Measurements from ENCODE around the gene CNTRL. TPM values are rescaled to one million over a fixed set of nuclear protein-coding genes. Genes with fewer than 3 reads are reported as not detected.
A peak's percentile ranks its signal among the peaks of the same experiment; 100 is the strongest.

Gene CNTRL
- total RNA-seq, 1 donor from 2014 or later: 26.3 TPM

DNA sequence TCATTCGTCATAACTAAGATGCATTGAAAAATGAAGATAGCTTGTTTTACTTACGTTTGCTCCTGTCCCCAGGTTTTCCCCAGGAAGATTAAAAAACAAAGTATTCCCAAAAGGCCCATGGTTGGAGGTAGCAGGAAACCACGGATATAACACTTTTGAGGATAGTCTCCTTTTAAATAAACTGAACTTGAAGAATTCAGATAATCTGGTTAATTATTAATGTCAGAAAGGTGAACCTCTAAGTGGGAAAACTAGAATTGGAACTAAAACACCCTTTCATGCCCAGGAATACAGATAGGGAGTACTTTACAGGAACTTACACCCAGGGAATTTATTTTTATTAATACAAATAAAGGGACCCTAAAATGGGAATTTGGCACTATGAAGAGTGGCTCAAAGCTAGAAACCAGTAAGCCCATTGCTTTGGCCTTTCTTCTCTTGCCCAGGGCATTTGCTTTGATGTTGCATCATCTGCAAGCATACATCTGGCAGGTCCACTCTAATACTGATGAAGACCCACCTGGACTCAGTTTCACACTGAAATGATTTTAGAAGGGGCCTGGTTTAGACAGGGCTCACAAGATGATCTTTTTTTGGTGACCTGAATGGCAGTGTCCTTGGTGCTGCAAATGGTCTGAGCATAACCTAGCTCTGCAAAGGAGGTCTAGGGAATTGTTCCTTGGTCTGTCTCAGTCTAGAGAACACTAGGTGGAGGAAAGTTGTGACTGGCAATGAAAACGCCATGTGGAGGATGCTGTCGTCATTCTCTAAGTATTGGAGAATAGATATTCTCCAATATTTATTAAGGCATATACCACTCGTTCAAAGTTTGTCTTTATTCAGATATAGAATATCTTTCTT, 24.4 kb upstream of the CNTRL start, which contains the start of gene C5:
Gene C5, minus strand, starts transcription at position 148 of the 861 bp plus-strand sequence. Its CDS starts 29 bp downstream, at position 119.
- Histone ChIP-seq H3K27ac (no peak within 1 kb of the TSS), H3K36me3 (no peaks in the 10 kb centered on the region), H3K4me1 (no peaks in the 10 kb centered on the region), H3K9me3 (no peaks in the 10 kb centered on the region), H3K27me3 (ENCODE audit: low read depth) (no peaks in the 10 kb centered on the region), H3K4me3 (peak within 1 kb of the TSS; percentile 15)
- no peak for DNase-seq
- TF ChIP-seq, protein P1, sequence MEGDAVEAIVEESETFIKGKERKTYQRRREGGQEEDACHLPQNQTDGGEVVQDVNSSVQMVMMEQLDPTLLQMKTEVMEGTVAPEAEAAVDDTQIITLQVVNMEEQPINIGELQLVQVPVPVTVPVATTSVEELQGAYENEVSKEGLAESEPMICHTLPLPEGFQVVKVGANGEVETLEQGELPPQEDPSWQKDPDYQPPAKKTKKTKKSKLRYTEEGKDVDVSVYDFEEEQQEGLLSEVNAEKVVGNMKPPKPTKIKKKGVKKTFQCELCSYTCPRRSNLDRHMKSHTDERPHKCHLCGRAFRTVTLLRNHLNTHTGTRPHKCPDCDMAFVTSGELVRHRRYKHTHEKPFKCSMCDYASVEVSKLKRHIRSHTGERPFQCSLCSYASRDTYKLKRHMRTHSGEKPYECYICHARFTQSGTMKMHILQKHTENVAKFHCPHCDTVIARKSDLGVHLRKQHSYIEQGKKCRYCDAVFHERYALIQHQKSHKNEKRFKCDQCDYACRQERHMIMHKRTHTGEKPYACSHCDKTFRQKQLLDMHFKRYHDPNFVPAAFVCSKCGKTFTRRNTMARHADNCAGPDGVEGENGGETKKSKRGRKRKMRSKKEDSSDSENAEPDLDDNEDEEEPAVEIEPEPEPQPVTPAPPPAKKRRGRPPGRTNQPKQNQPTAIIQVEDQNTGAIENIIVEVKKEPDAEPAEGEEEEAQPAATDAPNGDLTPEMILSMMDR (IDR thresholded peaks at IDR 0.05): no peak
- no peak for ATAC-seq
- intact Hi-C loops (cut with DNase I): no loop called here

DNA sequence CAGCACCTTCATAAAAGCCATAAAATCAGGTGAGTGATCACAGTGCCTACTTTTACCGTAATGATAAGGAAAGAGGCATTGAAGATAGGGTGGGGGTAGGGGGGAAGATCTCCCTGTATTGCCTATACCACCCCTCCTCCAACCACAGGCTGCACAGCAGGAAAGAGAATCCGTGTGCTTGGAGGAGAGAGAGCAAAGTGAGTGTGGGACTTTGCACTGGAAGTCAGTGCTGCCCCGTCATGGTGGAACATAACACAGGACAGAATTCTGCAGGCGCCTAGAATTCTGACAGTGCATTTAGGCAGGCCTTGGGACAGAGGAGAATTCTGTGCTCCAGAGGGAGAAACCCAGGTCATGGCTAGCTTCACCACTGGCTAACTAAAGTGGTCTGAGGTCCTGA, 21.2 kb upstream of the CNTRL start:
- Histone ChIP-seq H3K4me1 (no peaks in the 10 kb centered on the region), H3K27ac (no peak overlapping the region), H3K9me3 (no peaks in the 10 kb centered on the region), H3K36me3 (no peaks in the 10 kb centered on the region), H3K27me3 (ENCODE audit: low read depth) (no peaks in the 10 kb centered on the region), H3K4me3 (no peak overlapping the region)
- DNase-seq (no peak), ATAC-seq (no peak)
- TF ChIP-seq, protein P1 (IDR thresholded peaks at IDR 0.05): no peak
- intact Hi-C loops (cut with DNase I): no loop called here

DNA sequence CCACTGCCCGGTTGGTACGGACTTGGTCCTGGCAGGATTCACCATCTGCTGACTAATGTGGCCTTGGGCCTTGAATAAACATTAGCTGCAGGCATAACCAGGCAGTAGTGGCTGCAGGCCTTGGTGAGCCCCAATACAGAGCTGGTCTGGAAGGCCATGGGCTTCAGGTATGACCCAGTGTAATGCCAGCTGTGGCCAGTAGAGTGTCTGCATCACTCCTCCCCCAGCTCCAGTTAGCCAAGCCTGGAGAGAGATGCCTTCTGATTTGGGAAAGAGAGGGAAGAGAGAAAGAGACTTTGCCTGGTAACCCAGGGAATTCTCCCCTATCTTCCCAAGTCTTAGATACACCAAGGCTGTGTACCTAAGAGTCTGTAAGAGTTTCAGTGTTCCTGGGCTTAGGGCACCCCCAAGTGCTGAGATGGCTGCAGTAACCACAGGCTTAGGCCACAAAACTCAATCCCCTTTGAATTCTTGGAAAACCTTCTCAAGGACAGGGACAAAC, 19.1 kb upstream of the CNTRL start:
- no peak overlapping the region for H3K4me3 ChIP-seq
- DNase-seq (no peak), ATAC-seq (peak; percentile 39 to 53)
- intact Hi-C loops (cut with DNase I): no loop called here
- H3K36me3 ChIP-seq: no peaks in the 10 kb centered on the region
- no peaks in the 10 kb centered on the region for H3K27me3 ChIP-seq (ENCODE audit: low read depth)
- H3K9me3 ChIP-seq: no peaks in the 10 kb centered on the region
- TF ChIP-seq, protein P1 (IDR thresholded peaks at IDR 0.05): peak; percentile 32
- no peak overlapping the region for H3K27ac ChIP-seq
- peaks cover 6% of the 10 kb centered on the region for H3K4me1 ChIP-seq

DNA sequence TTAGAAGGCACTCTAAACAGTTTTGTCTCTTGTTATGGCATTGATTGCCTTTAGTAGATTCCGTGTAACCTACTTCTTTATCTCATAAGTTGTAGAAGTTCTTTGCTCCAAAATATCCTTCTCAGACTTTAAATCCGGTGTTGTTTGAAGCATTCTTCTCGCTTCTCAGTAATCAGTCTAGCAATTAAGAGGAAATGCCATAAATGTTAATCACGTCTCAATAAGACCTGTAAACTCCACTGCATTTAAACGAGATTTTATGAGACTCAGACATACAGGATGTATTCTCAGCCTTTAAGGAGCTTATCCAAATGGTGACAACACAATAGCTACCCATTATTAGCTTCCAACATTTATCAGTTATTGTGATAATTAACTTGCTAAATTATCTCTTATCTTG, 16.9 kb upstream of the CNTRL start:
- Histone ChIP-seq H3K27me3 (ENCODE audit: low read depth) (no peaks in the 10 kb centered on the region), H3K4me3 (no peak overlapping the region), H3K9me3 (no peaks in the 10 kb centered on the region), H3K27ac (no peak overlapping the region), H3K4me1 (peaks cover 6% of the 10 kb centered on the region), H3K36me3 (no peaks in the 10 kb centered on the region)
- intact Hi-C loops (cut with DNase I): no loop called here
- ATAC-seq (no peak), DNase-seq (no peak)
- TF ChIP-seq, protein P1 (IDR thresholded peaks at IDR 0.05): no peak

DNA sequence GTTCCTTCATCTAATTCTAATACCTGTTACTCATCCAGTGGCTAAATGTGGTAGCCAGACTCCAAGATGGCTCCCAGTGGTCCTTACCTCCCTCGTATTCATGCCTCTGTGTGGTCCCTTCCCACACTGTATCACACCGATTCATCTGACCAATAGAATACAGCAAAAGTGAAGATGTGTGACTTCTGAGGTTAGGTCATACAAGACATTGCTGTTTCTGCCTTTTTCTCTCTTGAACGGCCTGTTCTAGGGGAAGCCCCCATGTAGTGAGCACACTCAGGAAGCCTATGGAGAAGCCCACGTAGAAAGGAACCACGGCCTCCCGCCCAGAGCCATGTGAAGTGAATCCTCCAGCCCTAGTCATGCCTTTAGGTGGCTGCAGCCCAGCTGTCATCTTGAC, 15.2 kb upstream of the CNTRL start:
- Histone ChIP-seq H3K4me3 (no peak overlapping the region), H3K27ac (no peak overlapping the region), H3K4me1 (peaks cover 6% of the 10 kb centered on the region), H3K9me3 (no peaks in the 10 kb centered on the region), H3K27me3 (ENCODE audit: low read depth) (no peaks in the 10 kb centered on the region), H3K36me3 (no peaks in the 10 kb centered on the region)
- intact Hi-C loops (cut with DNase I): no loop called here
- TF ChIP-seq, protein P1 (IDR thresholded peaks at IDR 0.05): no peak
- ATAC-seq: no peak
- DNase-seq: no peak

Data from lower lobe of right lung (tissue), 2 donors.